Gastrocnemius medialis (tissue), 4 donors: ENCODE data around the gene ANKRD31.

Source experiments
- CTCF ChIP-seq, 5 experiments: fragments of 450-650 bp in 3 of 5; fragments of 200-600 bp in 2 of 5; sonication (generic) in 2 of 5; IDR thresholded peaks in 4 of 5; conservative IDR thresholded peaks in 1 of 5; 1 replicate in 4 of 5; 2 replicates in 1 of 5; pipeline ENCODE4 v1.5.1; 2016 to 2019; ENCODE audit warnings: antibody characterized with exemption in 5 of 5, mild to moderate bottlenecking in 3 of 5, moderate library complexity in 3 of 5
- POLR2A ChIP-seq, 2 donors: fragments of 450-650 bp; IDR thresholded peaks; one replicate each; pipeline ENCODE4 v1.6.1; 2017; ENCODE audit warnings: antibody characterized with exemption in 2 of 2, mild to moderate bottlenecking in 2 of 2, moderate library complexity in 2 of 2

- no peak for TF ChIP-seq CTCF (IDR thresholded peaks at IDR 0.05 in 4 of 5, conservative IDR thresholded peaks at IDR 0.05 in 1 of 5)
- no peak for TF ChIP-seq POLR2A (IDR thresholded peaks at IDR 0.05)
These were observed 147.5 kb downstream of the ANKRD31 start for GRCh38 chr5:75089137-75089536.
